Midbrain (tissue), 1 donor: ENCODE measurements around the gene MYRFL.

Experiments
- DNase-seq: peaks from one replicate; lab custom pipeline; 2025; lab: John Stamatoyannopoulos, UW

The MYRFL gene

DNA sequence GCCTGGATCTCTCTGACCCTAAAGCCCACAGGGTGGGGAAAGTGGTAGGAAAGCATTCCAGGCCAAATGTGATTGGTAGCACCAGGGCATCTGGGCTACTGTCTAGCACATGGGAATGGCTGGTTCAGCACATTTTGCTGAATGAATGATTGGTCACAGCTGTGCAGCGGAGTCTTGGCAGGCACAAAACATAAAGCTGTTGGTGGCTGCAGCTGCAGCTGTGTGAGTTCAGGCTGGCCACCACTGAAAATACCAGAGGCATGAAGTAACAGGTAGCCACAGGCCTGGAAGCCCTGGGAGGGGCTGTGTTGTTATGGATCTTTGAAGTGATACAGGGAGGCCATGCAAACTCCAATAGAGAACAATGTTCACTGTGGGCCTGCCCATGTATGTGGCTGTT, 72.7 kb downstream of the MYRFL start:
- peak; percentile 56 for DNase-seq

DNA sequence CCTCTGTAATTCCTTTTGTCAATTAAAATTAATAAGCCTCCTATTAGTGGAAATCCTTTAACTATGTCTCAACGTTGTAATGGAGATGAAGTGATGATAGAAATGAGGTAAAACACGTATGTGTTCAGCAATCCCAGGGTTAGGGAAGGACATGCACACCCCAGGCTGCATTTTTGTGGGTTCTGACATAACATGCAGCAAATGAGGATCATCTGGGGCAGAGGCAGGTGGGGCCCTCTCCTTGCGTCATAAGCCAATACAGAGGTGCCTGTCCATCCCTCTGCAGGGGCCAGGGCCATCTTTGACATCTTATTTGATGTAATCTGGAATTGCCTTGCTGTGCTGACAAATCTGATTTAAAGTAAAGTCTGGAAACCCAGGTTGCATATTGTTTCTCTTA, 73.2 kb downstream of the MYRFL start:
- no peak for DNase-seq

DNA sequence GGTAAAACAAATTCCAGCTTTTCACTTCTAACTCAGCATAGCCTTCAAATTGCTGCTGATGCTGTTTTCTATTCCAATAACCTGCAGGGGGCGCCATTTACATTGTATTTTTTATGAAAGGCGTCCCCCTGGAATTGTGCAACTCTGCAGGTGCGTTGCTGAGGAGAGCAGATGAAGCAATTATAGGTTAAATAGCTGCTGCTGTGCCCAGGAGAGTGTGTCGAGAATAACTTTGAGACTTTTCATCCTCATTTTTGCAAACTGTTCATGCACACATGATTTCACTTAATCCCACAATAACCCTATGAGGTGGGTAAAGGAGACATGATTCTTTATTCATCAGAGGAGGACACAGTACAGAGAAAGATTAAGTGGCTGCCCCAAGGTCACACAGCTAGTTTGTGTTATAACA, 75.7 kb downstream of the MYRFL start:
- DNase-seq, result peak; percentile 88

DNA sequence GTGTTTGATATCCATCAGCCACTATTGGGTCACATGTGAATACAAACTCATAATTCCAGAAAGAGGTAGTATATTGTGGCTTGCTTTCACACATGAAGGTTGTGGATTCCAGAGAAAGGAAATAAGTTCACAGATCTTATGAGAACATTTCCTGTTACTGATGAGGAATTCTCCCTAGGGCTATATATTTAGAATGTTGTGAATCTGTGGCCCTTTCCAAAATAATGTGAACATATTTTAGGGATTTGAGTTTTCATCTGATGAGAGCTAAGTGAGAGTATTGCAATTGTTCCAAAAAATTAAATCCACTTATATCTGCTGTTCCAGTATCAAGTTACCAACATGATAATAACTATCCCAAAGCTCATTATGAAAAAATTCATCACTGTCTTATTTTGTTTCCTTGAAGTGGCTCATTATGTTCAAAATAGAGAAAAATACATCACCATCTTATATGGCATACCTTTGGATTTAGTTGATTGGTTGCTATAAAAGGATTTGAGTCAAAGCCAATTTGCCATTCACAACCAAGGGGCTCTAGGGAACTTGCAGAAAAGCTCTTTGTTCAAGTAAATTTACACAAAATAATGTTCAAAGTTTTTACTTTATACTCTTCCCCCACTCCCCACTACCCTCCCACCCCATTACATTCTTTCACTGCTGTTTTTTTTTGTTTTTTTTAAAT, 76.3 kb downstream of the MYRFL start:
- no peak for DNase-seq

DNA sequence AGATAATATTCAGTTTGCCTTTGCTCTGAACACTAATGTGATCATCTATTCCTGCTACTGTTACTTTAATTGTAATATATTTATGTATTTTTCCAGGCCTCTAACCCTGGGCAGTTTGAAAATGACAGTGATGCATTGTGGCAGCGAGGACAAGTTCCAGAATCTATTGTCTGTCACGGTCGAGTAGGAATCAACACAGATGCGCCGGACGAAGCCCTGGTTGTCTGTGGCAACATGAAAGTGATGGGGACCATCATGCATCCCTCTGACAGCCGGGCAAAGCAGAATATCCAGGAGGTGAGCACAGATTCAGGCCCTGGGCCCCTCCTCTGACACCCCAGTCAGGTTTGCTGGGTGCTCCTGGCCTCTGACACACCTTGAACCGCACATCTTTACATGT, 78.5 kb downstream of the MYRFL start:
- no peak for DNase-seq

DNA sequence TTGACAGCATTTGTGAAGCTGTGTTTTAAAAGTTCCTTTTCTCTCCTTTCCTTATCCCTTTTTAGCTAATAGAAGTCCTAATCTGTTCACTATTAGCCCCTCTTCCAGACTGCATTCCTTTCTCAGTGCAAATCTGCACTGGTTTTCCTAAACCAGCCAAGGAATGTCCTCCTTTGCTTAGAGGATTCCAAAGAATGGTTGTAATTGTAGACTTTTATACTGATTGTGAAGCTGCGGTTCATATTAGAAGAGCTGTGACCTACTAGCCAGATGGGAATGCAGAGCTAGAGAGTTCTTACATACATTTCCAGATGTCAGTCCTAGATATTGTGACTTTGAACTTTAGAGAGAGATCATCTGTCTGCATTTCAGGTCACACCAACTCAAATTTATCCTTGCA, 79.8 kb downstream of the MYRFL start:
- DNase-seq, result no peak

DNA sequence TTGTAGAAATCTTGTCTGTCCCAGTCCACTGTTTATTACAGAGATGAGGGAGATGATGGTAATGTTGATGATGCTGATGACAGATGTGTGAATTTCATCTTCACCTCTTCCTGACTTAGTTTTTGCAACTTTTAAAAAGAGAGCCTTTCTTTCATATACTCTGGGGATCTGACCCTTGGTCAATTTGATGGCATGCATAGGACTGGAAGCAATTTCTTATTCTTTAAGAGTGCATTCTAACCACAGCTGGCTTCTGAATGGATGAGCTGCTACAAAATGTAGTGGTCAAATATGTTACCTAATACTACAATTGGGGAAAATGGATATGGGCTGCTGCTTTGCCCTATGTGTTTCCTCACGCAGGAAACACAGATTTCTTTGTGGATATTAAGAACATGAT, 80.8 kb downstream of the MYRFL start:
- DNase-seq, result no peak

DNA sequence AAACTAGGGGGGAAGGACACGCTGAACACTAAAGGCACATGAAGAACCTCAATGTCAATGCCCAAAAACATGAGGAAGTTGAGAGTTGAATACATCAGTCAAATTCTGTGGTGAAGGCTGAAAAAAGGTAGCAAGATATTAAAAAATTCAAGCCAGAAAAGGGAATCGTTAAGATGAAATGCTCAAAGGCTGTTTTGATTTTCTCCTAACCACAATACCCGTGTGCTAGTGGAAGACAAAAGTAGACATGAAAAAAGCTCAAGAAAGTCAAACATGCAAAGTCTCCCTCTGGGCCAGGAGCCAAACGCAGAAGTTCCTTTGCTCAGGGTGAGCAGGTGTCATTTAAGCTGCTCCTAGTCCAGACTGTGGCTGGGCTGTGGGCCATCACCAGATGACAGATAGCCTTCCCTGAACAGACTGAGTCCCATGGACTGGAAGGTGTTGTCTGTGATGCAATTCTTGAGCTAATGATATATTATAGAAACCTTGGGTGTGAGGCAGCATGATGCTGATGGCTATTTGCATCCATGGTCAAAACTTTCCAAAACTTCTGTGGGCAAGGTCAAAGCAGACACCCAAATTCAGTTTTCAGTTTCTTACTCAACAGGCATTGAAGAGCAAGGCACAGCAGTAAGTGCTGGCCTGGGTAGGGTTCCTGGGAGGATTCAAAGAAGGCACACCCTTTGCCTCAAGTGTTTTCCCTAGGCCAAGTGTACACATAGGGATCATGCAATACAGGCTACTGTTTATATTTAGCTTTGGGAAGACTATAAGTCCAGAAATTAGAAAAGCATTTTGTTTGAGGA, 81.6 kb downstream of the MYRFL start:
- DNase-seq, result no peak

DNA sequence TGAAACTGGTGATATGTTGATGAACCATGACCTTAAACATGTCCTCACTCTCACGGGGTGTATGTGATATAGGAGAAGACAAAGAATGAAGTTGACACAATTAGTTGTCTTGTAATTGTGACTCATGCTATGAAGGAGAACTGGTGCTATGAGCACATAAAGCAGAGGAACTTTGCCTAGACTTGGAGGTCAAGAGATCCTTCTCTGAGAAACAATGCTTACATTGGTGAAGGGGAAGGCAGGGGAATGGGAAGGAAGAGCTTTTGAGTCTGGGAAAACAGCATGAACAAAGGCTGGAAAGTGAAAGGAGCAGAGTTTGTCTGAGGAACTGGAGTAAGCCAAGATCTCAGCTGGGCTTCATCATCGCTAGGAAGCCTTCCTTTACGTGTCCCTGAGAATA, 83.2 kb downstream of the MYRFL start:
- no peak for DNase-seq

DNA sequence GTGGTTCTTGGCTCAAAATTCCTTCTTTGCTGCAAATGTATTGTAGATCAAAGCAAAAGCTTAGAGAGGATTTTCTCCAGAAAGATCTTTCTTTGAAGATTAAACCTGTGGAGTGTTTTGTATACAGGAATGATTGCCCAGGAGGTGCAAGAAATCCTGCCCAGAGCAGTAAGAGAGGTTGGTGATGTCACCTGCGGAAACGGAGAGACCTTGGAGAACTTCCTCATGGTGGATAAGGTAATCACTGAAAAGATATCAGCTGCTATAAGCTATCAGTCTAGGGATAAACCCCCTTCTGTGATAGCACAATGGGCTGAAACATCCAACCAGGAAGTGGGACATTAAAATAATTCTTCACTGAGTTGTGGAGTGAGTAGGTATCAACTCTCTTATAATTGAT, 85.7 kb downstream of the MYRFL start:
- DNase-seq, result no peak

DNA sequence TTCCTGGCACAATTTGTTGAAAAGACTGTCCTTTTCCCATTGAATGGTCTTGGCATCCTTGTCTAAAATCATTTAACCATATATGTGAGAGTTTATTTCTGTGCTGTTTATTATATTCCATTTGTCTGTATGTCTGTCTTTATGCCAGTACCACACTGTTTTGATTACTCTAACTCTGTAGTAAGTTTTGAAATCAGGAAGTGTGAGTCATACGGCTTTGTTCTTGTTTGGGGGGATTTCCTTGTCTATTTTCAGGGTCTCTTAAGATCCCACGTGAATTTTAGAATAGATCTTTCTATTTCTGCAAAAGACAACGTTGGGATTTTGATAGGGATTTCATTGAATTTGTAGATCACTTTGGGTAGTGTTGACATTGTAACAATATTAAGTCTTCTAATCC, 88.5 kb downstream of the MYRFL start:
- DNase-seq, result no peak

DNA sequence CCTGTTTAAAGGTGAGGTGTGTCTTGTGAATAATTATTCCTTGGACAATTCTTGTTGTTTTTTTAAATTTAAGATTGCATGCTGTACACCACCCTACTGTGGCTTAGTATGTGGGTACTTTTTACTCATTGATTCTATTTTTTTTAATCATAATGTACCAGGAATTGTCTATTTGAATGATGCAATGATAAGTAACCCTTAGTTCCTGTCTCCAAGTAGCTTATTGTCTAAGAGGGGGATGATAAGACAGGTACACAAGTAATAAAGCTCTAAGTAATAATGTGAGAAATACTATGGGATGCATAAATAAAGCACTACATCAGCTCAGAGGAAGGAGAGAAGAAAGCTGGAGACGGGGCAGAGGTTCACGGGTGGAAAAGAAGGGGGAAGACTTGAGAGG, 90.9 kb downstream of the MYRFL start:
- DNase-seq, result no peak

DNA sequence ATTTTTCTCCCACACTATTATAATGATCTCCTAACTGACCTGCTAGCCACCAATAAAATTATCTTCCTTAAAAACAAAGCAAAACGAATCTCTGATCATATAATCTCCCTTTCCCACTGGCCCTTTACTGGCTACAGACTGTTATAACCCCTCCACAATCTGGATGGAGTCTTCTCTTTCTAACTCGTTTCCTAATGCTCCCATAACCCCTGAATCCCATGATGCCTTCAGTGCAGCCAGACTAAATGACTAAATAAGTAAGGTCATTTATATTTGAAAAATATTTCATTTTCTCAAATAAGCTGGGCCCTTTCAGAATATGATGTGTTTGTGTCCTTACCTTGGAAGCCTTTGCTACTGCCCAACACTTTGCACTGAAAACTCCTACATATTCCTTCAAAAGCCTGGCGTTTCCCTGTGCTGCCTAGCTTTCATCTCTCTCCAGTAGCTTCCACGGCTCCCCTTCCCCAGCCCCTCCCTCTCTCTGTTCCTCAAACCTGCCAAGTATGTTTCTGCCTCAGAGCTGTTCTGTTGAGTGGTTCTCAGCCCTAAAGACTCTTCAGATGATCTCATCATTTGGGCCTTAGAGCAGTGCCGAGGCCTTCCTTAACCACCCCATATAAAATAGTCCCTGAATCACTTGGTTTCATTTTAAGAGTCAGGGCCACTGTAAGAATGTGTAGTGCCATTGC, 91.7 kb downstream of the MYRFL start:
- no peak for DNase-seq

DNA sequence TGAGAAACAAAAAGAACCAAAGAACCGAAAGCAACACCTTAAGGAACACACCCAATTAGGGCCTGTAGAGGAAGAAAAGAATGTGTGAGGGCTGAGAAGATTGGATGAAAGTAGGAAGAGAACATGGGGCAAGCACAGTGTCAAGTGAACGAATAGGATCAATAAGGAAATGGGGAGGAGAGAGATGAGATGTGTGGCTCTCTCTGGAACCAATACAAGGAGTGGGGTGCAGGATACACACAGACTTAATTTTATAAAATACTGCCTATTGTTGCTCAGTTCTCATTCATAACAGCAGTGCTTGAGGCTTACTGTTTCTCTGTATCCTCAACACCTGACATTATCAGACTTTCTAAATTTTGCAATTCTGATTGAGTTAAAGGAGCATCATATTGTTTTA, 93.3 kb downstream of the MYRFL start:
- DNase-seq, result no peak

DNA sequence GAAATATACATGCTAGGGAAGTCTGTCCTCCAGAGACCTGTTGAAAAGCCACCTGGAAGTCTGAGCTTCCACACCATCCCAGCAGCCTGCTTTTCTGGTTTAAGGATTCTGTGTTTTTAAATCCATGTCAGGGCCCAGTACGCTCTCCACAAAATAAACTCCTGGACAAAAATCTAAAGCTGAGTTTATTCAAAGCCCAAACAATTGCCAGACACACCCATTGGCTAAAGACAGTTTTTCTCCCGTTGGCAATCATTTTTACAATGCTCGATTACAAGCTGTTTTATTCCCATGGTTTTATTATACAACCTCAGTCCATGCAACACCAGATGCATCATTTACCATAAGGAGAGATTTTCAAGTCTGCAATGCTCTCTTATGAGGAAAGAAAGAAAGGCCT, 94.5 kb downstream of the MYRFL start:
- no peak for DNase-seq

DNA sequence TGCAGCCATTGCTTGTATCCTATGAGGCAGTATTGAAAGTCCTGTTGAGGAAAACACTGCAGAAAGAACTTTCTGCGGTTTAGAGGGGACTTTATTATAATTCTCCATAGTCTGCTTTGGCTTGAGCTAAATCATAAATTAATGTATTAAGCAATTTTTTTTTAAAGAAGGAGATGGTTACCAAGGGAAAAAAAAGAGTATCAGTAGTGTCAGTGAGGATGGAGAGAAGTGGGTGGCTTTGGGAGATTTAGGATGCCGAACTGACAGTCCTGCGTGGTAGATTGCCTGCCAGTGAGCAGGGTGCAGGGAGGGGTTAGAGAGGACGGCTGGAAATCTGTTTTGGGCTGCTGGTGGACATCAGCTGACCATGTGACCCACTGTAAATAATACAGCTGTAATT, 96.8 kb downstream of the MYRFL start:
- no peak for DNase-seq

DNA sequence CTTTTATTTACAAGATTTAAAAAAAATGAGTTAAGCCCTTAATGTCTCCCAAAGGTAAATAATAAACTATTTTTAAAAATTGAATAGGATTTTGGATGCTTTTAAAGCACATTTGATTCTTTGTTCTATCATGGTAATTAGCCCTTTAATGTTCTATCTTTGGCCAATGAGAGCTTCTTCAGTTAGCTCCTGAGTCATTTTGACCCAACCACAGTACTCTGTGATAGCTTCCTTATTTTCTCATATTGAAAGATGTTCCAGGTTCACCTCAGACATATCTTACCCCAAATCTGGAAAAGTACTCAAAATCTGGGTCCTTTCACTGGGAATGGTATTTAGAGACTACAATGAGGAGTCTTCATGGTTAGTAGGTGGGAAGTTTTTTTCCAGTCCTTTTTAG, 98.0 kb downstream of the MYRFL start:
- DNase-seq, result no peak

DNA sequence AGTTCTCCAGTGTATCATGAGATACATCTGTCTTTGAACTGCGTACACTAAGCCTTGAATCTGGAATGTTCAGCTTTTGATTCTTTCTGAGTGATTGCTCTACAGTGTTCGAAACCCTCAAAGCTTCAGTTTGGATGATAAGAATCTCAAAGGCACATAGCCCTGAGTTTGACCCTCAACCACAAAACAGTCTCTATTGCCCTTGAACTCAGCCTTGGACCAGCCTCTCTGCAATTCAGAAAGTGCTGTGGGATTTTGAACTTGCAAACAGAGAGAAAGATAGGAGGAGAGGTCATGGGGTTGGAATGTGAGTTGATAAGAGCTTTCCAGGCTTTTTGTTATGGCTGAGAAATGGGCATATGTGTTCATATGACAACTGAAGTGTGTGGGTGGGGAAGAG, 100.3 kb downstream of the MYRFL start:
- DNase-seq, result no peak

DNA sequence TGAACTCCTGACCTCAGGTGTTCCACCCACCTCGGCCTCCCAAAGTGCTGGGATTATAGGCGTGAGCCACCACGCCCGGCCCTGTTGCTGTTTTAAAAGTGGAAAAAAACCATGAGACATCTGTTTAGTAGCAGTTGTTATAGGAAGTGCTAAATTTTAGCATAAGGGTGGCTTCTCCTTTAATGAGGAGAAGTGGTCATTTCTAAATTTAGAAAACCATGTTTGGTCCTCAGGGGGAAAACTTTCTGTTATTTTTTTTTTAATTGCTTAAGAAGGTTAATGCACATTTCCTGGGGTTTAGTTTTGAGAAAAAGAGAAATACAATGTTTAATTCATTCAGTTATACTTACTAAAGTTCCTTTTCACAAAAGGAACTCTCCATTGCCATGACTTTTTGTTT, 102.1 kb downstream of the MYRFL start:
- DNase-seq, result no peak

DNA sequence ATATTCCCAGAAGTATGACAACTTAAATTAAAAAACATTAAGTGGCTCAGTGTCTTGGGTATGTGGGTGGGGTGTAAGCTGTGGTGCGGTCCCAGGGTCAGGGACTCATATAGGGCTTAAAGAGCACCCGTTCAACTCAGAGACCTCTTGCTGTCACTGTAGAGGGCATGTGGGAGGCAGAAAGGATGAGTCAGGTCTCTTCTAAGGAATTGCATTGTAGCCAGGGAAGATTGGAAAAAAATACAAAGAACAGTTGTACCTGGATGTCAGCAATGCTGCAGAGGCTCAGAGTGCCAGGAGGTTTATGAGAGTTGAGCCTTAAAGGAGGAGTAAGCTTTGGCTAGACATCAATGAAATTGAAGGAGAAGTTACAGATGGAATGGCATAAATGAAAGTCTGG, 104.1 kb downstream of the MYRFL start:
- DNase-seq, result no peak

DNA sequence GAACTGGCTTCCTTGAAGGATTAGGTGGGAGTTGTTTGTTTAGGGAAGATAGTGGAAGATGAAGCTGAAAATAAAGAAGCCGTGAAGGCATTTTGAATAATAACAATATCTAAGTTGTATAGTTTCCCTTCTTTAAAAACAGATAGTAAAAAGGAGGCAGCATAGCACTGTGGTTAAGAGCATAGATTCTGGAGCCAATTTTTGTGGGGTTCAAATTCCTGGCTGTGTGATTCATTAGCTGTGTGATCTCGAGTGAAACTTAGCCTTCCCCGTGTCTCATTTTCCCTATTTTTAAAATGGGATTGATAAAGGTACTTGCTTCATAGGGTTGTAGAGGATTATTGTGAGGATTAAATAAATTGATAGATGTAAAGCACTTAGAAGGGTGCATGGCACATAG, 104.5 kb downstream of the MYRFL start:
- DNase-seq, result no peak

DNA sequence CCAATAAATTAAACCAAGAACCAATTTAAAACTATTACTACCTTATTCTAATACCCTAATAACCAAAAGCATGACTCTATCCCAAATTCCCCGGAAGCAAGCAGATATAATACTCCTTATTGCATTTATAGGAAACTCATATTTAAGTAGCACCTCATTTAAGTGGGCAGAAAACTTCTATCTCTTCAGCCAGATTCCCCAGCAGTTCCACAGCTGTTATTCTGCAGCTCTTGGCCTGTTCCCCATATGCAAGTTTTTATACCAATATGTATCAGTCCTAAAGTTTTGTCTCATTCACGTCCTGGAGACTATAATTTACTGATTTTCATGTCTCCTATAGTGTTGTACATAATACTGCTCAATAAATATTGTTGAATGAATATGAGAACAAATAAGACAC, 106.5 kb downstream of the MYRFL start:
- no peak for DNase-seq

DNA sequence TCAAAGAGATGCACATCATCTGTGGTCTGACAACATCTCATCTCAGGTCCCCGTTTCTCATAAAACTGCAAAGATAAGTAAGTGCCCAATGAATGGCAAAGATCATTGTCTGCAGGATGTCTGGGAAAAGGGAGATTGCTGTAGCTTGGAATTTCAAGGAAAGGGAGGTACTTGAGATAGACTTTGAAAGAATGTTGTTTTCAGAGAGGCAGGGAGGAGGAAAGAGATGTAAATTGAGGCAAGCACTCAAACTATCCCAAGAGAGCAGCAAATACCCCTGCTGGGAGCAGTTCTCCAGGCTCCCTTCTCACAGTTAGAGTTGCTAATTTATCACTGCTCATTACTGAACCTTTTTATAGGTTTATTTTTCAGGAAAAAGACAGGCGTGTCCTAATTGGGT, 107.1 kb downstream of the MYRFL start:
- DNase-seq, result no peak
